Measurements from ENCODE around the gene CAMK1D. TPM values are rescaled to one million over a fixed set of nuclear protein-coding genes. Genes with fewer than 3 reads are reported as not detected.

The CAMK1D gene
- total and polyA plus RNA-seq, 2 of the 8 experiments (the other 6 are each of a cell fraction or from before 2014, with no cell fraction given): 3.5 to 10.6 TPM

- TF ChIP-seq SUZ12 (IDR thresholded peaks at IDR 0.05; ENCODE audit: low read length) (no peak), KDM4A (IDR thresholded peaks at IDR 0.05; ENCODE audit: low read depth, low read length, severe bottlenecking) (peak; percentile 58), HDAC2 (IDR thresholded peaks at IDR 0.05; ENCODE audit: borderline replicate concordance in 1 of 2, low read depth in 2 of 2, low read length in 2 of 2) (no peak), MAX (IDR thresholded peaks at IDR 0.05) (0 out of 2 replicates have a peak, but pooled peaks have one; percentile 37), POLR2A (IDR thresholded peaks at IDR 0.05; ENCODE audit: control extremely low read depth in 1 of 2, low read depth in 2 of 2, low read length in 2 of 2) (no peak)
Observed at GRCh38 chr10:12348294-12348869, 965 bp upstream of the CAMK1D start (continued).

Measured in H1 (cell line).